ENCODE measurements around the gene DOCK4.

Gene DOCK4

GRCh38 chr7:112052993-112053736, 153.0 kb downstream of the DOCK4 start:
- FAIRE-seq, result no peak
- DNase-seq (ENCODE audit: low spot score), result no peak

- FAIRE-seq, result no peak
- no peak for DNase-seq (ENCODE audit: low spot score)
These were observed 153.7 kb downstream of the DOCK4 start for GRCh38 chr7:112052498-112052897.

GRCh38 chr7:112050250-112050881, 155.8 kb downstream of the DOCK4 start:
- no peak for DNase-seq (ENCODE audit: low spot score)
- no peak for FAIRE-seq

- FAIRE-seq, result no peak
These were observed 156.5 kb downstream of the DOCK4 start for GRCh38 chr7:112049555-112050249.

GRCh38 chr7:112047421-112047820, 158.8 kb downstream of the DOCK4 start:
- no peak for DNase-seq (ENCODE audit: low spot score)
- FAIRE-seq, result peak; percentile 33

More at GRCh38 chr7:112049555-112050249, 156.5 kb downstream of the DOCK4 start:
- DNase-seq (ENCODE audit: low spot score), result no peak

GRCh38 chr7:112045222-112045621, 161.0 kb downstream of the DOCK4 start:
- no peak for DNase-seq (ENCODE audit: low spot score)

GRCh38 chr7:112042631-112043030, 163.6 kb downstream of the DOCK4 start:
- no peak for DNase-seq (ENCODE audit: low spot score)
- no peak for FAIRE-seq

More at GRCh38 chr7:112045222-112045621, 161.0 kb downstream of the DOCK4 start:
- FAIRE-seq, result no peak

GRCh38 chr7:112038353-112038752, 167.8 kb downstream of the DOCK4 start:
- no peak for DNase-seq (ENCODE audit: low spot score)
- FAIRE-seq, result no peak

GRCh38 chr7:112036071-112036470, 170.1 kb downstream of the DOCK4 start:
- DNase-seq (ENCODE audit: low spot score) (no peak), FAIRE-seq (no peak)

GRCh38 chr7:112031689-112032088, 174.5 kb downstream of the DOCK4 start:
- no peak for FAIRE-seq
- no peak for DNase-seq (ENCODE audit: low spot score)

- FAIRE-seq (no peak), DNase-seq (ENCODE audit: low spot score) (no peak)
These were observed 180.6 kb downstream of the DOCK4 start for GRCh38 chr7:112025556-112025955.

- FAIRE-seq (no peak), DNase-seq (ENCODE audit: low spot score) (no peak)
These were observed 182.4 kb downstream of the DOCK4 start for GRCh38 chr7:112023786-112024185.

GRCh38 chr7:112023282-112023681, 182.9 kb downstream of the DOCK4 start:
- DNase-seq (ENCODE audit: low spot score), result no peak
- FAIRE-seq, result no peak

- DNase-seq (ENCODE audit: low spot score) (no peak), FAIRE-seq (no peak)
These were observed 184.1 kb downstream of the DOCK4 start for GRCh38 chr7:112022128-112022527.

- FAIRE-seq (no peak), DNase-seq (ENCODE audit: low spot score) (no peak)
These were observed 184.7 kb downstream of the DOCK4 start for GRCh38 chr7:112021379-112022044.

GRCh38 chr7:112020800-112021199, 185.4 kb downstream of the DOCK4 start:
- DNase-seq (ENCODE audit: low spot score) (no peak), FAIRE-seq (no peak)

GRCh38 chr7:112019932-112020331, 186.3 kb downstream of the DOCK4 start:
- FAIRE-seq (no peak), DNase-seq (ENCODE audit: low spot score) (no peak)

- FAIRE-seq (no peak), DNase-seq (ENCODE audit: low spot score) (no peak)
These were observed 187.7 kb downstream of the DOCK4 start for GRCh38 chr7:112018305-112019030.

- FAIRE-seq (no peak), DNase-seq (ENCODE audit: low spot score) (no peak)
These were observed 191.1 kb downstream of the DOCK4 start for GRCh38 chr7:112015146-112015545.

- FAIRE-seq, result no peak
- DNase-seq (ENCODE audit: low spot score), result no peak
These were observed 191.9 kb downstream of the DOCK4 start for GRCh38 chr7:112014347-112014746.

GRCh38 chr7:112013274-112013673, 192.9 kb downstream of the DOCK4 start:
- DNase-seq (ENCODE audit: low spot score), result no peak
- FAIRE-seq, result no peak

All from RCC 7860 (cell line).